ENCODE data around the gene GRK1. TPM values are rescaled to one million over a fixed set of nuclear protein-coding genes. Genes with fewer than 3 reads are reported as not detected.

The GRK1 gene
- total and polyA plus RNA-seq, 2 experiments from 2014 or later: not detected

DNA sequence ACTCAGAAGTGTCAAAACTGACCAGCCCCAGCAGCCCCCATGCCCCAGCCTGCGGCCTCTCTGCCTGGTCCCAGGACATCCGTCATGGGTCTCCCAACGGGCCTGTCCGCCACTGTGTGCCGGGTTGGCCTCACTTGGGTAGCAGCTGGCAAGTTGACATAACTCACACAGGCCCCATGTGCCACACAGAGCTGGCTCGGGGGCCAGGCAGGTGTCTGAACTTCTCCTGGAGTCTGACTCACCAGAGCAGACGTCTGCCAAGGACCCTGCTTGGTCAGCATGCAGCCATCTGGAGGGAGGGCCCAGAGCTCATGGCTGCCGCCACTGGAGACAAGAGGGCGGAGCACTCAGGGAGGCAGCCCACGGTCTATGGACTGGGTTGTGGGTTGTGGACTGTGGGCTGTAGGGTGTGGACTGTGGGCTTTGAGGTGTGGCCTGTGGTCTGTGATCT lies 60.0 kb downstream of the GRK1 start:
- no peaks in the 10 kb centered on the region for H3K36me3 ChIP-seq (ENCODE audit: insufficient read depth)
- no peak overlapping the region for H3K27ac Mint-ChIP-seq
- no peak for ATAC-seq
- peaks cover 13% of the 10 kb centered on the region for H3K27me3 Mint-ChIP-seq (ENCODE audit: insufficient read depth, low read depth, poor library complexity)
- H3K4me1 Mint-ChIP-seq: peaks cover 10% of the 10 kb centered on the region; the same call in 2 of the 3 replicates
- H3K4me2 ChIP-seq: no peak overlapping the region; the same call in 1 of the 2 replicates
- H3K9me3 Mint-ChIP-seq: peaks cover 5% of the 10 kb centered on the region; the same call in 2 of the 3 replicates
- no peak overlapping the region for H2AFZ ChIP-seq
- no peaks in the 10 kb centered on the region for H3K79me2 ChIP-seq (replicated peaks; ENCODE audit: insufficient read depth)
- TF ChIP-seq, protein P1, sequence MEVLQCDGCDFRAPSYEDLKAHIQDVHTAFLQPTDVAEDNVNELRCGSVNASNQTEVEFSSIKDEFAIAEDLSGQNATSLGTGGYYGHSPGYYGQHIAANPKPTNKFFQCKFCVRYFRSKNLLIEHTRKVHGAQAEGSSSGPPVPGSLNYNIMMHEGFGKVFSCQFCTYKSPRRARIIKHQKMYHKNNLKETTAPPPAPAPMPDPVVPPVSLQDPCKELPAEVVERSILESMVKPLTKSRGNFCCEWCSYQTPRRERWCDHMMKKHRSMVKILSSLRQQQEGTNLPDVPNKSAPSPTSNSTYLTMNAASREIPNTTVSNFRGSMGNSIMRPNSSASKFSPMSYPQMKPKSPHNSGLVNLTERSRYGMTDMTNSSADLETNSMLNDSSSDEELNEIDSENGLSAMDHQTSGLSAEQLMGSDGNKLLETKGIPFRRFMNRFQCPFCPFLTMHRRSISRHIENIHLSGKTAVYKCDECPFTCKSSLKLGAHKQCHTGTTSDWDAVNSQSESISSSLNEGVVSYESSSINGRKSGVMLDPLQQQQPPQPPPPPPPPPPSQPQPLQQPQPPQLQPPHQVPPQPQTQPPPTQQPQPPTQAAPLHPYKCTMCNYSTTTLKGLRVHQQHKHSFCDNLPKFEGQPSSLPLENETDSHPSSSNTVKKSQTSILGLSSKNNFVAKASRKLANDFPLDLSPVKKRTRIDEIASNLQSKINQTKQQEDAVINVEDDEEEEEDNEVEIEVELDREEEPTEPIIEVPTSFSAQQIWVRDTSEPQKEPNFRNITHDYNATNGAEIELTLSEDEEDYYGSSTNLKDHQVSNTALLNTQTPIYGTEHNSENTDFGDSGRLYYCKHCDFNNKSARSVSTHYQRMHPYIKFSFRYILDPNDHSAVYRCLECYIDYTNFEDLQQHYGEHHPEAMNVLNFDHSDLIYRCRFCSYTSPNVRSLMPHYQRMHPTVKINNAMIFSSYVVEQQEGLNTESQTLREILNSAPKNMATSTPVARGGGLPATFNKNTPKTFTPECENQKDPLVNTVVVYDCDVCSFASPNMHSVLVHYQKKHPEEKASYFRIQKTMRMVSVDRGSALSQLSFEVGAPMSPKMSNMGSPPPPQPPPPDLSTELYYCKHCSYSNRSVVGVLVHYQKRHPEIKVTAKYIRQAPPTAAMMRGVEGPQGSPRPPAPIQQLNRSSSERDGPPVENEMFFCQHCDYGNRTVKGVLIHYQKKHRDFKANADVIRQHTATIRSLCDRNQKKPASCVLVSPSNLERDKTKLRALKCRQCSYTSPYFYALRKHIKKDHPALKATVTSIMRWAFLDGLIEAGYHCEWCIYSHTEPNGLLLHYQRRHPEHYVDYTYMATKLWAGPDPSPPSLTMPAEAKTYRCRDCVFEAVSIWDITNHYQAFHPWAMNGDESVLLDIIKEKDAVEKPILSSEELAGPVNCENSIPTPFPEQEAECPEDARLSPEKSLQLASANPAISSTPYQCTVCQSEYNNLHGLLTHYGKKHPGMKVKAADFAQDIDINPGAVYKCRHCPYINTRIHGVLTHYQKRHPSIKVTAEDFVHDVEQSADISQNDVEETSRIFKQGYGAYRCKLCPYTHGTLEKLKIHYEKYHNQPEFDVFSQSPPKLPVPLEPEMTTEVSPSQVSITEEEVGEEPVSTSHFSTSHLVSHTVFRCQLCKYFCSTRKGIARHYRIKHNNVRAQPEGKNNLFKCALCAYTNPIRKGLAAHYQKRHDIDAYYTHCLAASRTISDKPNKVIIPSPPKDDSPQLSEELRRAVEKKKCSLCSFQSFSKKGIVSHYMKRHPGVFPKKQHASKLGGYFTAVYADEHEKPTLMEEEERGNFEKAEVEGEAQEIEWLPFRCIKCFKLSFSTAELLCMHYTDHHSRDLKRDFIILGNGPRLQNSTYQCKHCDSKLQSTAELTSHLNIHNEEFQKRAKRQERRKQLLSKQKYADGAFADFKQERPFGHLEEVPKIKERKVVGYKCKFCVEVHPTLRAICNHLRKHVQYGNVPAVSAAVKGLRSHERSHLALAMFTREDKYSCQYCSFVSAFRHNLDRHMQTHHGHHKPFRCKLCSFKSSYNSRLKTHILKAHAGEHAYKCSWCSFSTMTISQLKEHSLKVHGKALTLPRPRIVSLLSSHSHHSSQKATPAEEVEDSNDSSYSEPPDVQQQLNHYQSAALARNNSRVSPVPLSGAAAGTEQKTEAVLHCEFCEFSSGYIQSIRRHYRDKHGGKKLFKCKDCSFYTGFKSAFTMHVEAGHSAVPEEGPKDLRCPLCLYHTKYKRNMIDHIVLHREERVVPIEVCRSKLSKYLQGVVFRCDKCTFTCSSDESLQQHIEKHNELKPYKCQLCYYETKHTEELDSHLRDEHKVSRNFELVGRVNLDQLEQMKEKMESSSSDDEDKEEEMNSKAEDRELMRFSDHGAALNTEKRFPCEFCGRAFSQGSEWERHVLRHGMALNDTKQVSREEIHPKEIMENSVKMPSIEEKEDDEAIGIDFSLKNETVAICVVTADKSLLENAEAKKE (CRISPR knock-in tag; IDR thresholded peaks at IDR 0.05): no peak
- TF ChIP-seq EZH2 (IDR thresholded peaks at IDR 0.05; ENCODE audit: low read depth, unreplicated experiment) (no peak), ZNF114 (CRISPR knock-in tag; IDR thresholded peaks at IDR 0.05) (no peak), POLR2AphosphoS5 (IDR thresholded peaks at IDR 0.05; ENCODE audit: low read depth) (no peak), JUNB (IDR thresholded peaks at IDR 0.05; ENCODE audit: unreplicated experiment) (no peak), CREB1 (CRISPR knock-in tag; IDR thresholded peaks at IDR 0.05; ENCODE audit: low read depth) (no peak), EZH2phosphoT487 (IDR thresholded peaks at IDR 0.05; ENCODE audit: unreplicated experiment) (no peak)
- TF ChIP-seq, protein P2, sequence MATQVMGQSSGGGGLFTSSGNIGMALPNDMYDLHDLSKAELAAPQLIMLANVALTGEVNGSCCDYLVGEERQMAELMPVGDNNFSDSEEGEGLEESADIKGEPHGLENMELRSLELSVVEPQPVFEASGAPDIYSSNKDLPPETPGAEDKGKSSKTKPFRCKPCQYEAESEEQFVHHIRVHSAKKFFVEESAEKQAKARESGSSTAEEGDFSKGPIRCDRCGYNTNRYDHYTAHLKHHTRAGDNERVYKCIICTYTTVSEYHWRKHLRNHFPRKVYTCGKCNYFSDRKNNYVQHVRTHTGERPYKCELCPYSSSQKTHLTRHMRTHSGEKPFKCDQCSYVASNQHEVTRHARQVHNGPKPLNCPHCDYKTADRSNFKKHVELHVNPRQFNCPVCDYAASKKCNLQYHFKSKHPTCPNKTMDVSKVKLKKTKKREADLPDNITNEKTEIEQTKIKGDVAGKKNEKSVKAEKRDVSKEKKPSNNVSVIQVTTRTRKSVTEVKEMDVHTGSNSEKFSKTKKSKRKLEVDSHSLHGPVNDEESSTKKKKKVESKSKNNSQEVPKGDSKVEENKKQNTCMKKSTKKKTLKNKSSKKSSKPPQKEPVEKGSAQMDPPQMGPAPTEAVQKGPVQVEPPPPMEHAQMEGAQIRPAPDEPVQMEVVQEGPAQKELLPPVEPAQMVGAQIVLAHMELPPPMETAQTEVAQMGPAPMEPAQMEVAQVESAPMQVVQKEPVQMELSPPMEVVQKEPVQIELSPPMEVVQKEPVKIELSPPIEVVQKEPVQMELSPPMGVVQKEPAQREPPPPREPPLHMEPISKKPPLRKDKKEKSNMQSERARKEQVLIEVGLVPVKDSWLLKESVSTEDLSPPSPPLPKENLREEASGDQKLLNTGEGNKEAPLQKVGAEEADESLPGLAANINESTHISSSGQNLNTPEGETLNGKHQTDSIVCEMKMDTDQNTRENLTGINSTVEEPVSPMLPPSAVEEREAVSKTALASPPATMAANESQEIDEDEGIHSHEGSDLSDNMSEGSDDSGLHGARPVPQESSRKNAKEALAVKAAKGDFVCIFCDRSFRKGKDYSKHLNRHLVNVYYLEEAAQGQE (IDR thresholded peaks at IDR 0.05; ENCODE audit: unreplicated experiment): no peak
- H4K20me1 ChIP-seq (replicated peaks; ENCODE audit: insufficient read depth): no peaks in the 10 kb centered on the region
- 0 out of 2 replicates have a peak, but pooled peaks cover 4% of the 10 kb centered on the region for H3F3A ChIP-seq (replicated peaks; ENCODE audit: low read depth)
- no peak overlapping the region; the same call in 2 of the 3 replicates for H3K4me3 Mint-ChIP-seq
- peaks cover 7% of the 10 kb centered on the region; the same call in 1 of the 2 replicates for H3K9me2 ChIP-seq (ENCODE audit: insufficient read depth)
- no peaks in the 10 kb centered on the region for H3K36me3 Mint-ChIP-seq (ENCODE audit: low read depth)
- H3K4me3 ChIP-seq: no peak overlapping the region
- no peaks in the 10 kb centered on the region for H3K27me3 ChIP-seq (ENCODE audit: insufficient read depth)
- no peak for DNase-seq (ENCODE audit: low spot score)
- H3K27ac ChIP-seq (ENCODE audit: low read depth): no peak overlapping the region
- 0 out of 2 replicates have a peak, but pooled peaks cover 4% of the 10 kb centered on the region for H3K4me1 ChIP-seq (ENCODE audit: insufficient read depth)

Data from GM23338 (cell line).